ENCODE data around the gene ZNF732. TPM values are rescaled to one million over a fixed set of nuclear protein-coding genes. Genes with fewer than 3 reads are reported as not detected.

ZNF732 gene
- total RNA-seq, 2 experiments from 2014 or later, result not detected

DNA sequence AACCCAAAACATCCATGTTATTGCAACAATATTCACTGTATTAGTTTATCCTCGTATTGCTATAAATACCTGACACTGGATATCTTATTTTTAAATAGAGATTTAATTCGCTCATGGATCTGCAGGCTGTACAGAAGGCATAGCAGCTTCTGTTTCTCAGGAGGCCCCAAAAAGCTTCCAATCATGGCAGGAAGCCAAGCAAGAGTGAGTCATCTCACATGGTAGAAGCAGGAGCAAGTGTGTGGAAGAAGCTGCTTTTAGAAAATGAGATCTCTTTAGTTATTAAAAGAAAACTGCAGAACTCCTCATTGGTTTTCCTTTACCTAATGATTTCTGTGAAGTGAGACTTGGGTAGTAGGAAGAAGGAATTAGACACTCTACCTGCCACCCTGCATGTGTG lies 16.4 kb downstream of the ZNF732 start:
- H3K4me3 Mint-ChIP-seq, result no peak overlapping the region
- no peak for DNase-seq
- H3K4me1 Mint-ChIP-seq (ENCODE audit: low read depth), result no peaks in the 10 kb centered on the region
- Histone ChIP-seq H3K36me3 (ENCODE audit: insufficient read depth, low read length) (no peaks in the 10 kb centered on the region), H3K4me3 (ENCODE audit: low read length) (no peak overlapping the region), H3K27ac (ENCODE audit: low read depth in 1 of 2, low read length in 2 of 2) (no peak overlapping the region), H3K4me1 (ENCODE audit: insufficient read depth, low read length) (no peaks in the 10 kb centered on the region), H3K9me3 (ENCODE audit: control insufficient read depth in 1 of 2, insufficient read depth in 1 of 2, low read length in 2 of 2) (peaks cover 9 to 28% of the 10 kb centered on the region in 2 experiments), H3K27me3 (ENCODE audit: control insufficient read depth in 1 of 2, insufficient read depth in 2 of 2, low read length in 2 of 2) (no peaks in the 10 kb centered on the region)
- ATAC-seq (ENCODE audit: poor library complexity), result no peak
- intact Hi-C loops (cut with DNase I, micrococcal nuclease), result no loop called here
- peaks cover 9% of the 10 kb centered on the region for H3K36me3 Mint-ChIP-seq (ENCODE audit: low read depth)
- ChIA-PET POLR2A (no interaction called here), CTCF (no interaction called here)
- H3K27ac Mint-ChIP-seq, result no peak overlapping the region
- H3K27me3 Mint-ChIP-seq, result peaks cover 6% of the 10 kb centered on the region
- peaks cover 8% of the 10 kb centered on the region for H3K9me3 Mint-ChIP-seq
- TF ChIP-seq, protein P1, sequence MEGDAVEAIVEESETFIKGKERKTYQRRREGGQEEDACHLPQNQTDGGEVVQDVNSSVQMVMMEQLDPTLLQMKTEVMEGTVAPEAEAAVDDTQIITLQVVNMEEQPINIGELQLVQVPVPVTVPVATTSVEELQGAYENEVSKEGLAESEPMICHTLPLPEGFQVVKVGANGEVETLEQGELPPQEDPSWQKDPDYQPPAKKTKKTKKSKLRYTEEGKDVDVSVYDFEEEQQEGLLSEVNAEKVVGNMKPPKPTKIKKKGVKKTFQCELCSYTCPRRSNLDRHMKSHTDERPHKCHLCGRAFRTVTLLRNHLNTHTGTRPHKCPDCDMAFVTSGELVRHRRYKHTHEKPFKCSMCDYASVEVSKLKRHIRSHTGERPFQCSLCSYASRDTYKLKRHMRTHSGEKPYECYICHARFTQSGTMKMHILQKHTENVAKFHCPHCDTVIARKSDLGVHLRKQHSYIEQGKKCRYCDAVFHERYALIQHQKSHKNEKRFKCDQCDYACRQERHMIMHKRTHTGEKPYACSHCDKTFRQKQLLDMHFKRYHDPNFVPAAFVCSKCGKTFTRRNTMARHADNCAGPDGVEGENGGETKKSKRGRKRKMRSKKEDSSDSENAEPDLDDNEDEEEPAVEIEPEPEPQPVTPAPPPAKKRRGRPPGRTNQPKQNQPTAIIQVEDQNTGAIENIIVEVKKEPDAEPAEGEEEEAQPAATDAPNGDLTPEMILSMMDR (IDR thresholded peaks at IDR 0.05), result no peak

DNA sequence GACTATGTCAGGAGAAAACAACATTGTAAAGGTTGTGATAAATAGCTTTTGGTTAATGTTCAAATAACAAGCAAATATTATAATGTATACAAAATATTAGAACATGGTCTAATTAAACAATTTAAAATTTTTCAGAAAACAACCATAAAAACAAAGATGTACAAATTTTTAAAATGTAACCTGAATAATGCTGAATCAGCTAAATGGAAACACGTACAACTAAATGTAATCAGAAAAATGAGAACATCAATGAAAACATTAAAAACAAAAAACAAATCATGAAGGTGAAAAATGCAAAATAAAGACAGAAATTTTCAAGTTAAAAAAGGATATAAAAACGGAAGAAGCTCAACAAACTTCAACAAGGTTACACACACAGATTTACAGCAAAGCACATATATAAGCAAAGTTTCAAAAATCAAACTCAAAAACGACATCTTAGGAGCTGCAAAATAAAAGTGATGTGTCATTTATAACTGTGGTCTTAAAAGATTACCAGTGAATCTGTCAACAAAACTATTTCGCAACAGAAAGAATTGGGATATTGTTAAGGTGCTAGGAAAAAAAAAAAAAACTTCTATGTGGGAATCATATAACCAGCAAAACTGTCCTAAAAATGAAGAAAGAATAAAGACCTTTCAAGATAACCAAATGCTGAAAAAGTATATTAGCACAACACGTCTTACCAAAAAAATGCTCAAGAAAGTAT lies 31.8 kb downstream of the ZNF732 start:
- no peaks in the 10 kb centered on the region for H3K36me3 ChIP-seq (ENCODE audit: insufficient read depth, low read length)
- Mint-ChIP-seq H3K4me1 (ENCODE audit: low read depth) (no peaks in the 10 kb centered on the region), H3K4me3 (no peak overlapping the region), H3K27me3 (no peaks in the 10 kb centered on the region), H3K36me3 (ENCODE audit: low read depth) (peaks cover 52% of the 10 kb centered on the region), H3K9me3 (peaks cover 22% of the 10 kb centered on the region), H3K27ac (no peak overlapping the region)
- H3K27ac ChIP-seq (ENCODE audit: low read depth in 1 of 2, low read length in 2 of 2), result no peak overlapping the region
- H3K9me3 ChIP-seq (ENCODE audit: control insufficient read depth in 1 of 2, insufficient read depth in 1 of 2, low read length in 2 of 2), result peaks cover 20 to 90% of the 10 kb centered on the region in 2 experiments
- DNase-seq (no peak), ATAC-seq (ENCODE audit: poor library complexity) (no peak)
- intact Hi-C loops (cut with DNase I, micrococcal nuclease), result no loop called here
- TF ChIP-seq, protein P1 (IDR thresholded peaks at IDR 0.05), result no peak
- CTCF ChIA-PET, result interaction anchor here (0.7 kb wide), 1 partner anchor 301 kb away, joined by 3 read pairs; no protein-coding TSS in a partner anchor
- POLR2A ChIA-PET, result no interaction called here
- H3K4me1 ChIP-seq (ENCODE audit: insufficient read depth, low read length), result no peaks in the 10 kb centered on the region
- no peaks in the 10 kb centered on the region for H3K27me3 ChIP-seq (ENCODE audit: control insufficient read depth in 1 of 2, insufficient read depth in 2 of 2, low read length in 2 of 2)
- no peak overlapping the region for H3K4me3 ChIP-seq (ENCODE audit: low read length)

DNA sequence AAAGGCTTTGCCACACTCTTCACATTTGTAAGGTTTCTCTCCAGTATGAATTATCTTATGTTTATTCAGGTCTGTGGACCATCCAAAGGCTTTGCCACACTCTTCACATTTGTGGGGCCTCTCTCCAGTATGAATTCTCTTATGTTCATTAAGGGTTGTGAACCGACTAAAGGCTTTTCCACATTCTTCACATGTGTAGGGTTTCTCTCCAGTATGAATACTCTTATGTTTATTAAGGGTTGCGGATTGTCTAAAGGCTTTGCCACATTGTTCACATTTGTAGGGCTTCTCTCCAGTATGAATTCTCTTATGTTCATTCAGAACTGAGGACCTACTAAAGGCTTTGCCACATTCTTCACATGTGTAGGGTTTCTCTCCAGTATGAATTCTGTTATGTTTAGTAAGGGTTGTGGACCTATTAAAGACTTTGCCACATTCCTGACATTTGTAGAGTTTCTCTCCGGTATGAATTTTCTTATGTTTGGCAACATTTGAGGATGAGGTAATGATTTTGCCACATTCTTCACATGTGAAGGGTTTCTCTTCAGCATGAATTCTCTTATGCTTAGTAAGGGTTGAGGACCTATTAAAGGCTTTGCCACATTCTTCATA lies 33.7 kb downstream of the ZNF732 start:
- POLR2A ChIA-PET, result no interaction called here
- intact Hi-C loops (cut with DNase I, micrococcal nuclease), result no loop called here
- Mint-ChIP-seq H3K9me3 (peaks cover 15% of the 10 kb centered on the region), H3K27me3 (no peaks in the 10 kb centered on the region), H3K36me3 (ENCODE audit: low read depth) (peaks cover 46% of the 10 kb centered on the region), H3K4me1 (ENCODE audit: low read depth) (no peaks in the 10 kb centered on the region), H3K4me3 (no peak overlapping the region), H3K27ac (no peak overlapping the region)
- DNase-seq (no peak), ATAC-seq (ENCODE audit: poor library complexity) (no peak)
- Histone ChIP-seq H3K27ac (ENCODE audit: low read depth in 1 of 2, low read length in 2 of 2) (no peak overlapping the region), H3K4me1 (ENCODE audit: insufficient read depth, low read length) (no peaks in the 10 kb centered on the region), H3K36me3 (ENCODE audit: insufficient read depth, low read length) (no peaks in the 10 kb centered on the region), H3K27me3 (ENCODE audit: control insufficient read depth in 1 of 2, insufficient read depth in 2 of 2, low read length in 2 of 2) (no peaks in the 10 kb centered on the region), H3K4me3 (ENCODE audit: low read length) (no peak overlapping the region), H3K9me3 (ENCODE audit: control insufficient read depth in 1 of 2, insufficient read depth in 1 of 2, low read length in 2 of 2) (peaks cover 33 to 82% of the 10 kb centered on the region in 2 experiments)
- TF ChIP-seq, protein P1 (IDR thresholded peaks at IDR 0.05), result no peak
- CTCF ChIA-PET, result no interaction called here

Data from CD4-positive, alpha-beta T cell (primary cell).